Embryonic facial prominence (tissue), 1 donor: ENCODE data around the gene IRS4.

ENCODE experiments used
- DNase-seq: peaks from one replicate; pipeline ENCODE4 v3.0.0-alpha.2; 2016; ENCODE audit errors: extremely low spot score

The IRS4 gene

GRCh38 chrX:108736509-108737479, at the start of gene IRS4:
IRS4 (minus strand) TSS chrX:108736563.
- DNase-seq: no peak

DNA sequence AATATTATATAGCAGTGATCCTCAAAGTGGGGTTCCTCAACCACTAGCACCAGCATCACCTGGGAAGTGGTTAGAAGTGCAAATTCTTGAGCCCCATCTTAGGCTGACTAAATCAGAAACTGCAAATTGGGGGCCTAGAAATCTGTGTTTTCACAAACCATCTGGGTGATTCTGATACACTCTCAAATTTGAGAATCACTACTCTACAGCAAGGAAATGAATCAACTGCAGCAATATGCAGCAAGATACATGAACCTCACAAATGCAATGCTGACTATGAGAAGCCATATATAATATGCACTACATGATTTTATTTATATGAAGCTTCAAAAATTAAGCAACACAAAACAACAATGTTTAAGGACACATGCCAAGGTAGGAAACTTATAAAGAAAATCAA, 36.2 kb upstream of the IRS4 start:
- DNase-seq: no peak

- no peak for DNase-seq
Observed at GRCh38 chrX:108763559-108763958, 27.2 kb upstream of the IRS4 start.

DNA sequence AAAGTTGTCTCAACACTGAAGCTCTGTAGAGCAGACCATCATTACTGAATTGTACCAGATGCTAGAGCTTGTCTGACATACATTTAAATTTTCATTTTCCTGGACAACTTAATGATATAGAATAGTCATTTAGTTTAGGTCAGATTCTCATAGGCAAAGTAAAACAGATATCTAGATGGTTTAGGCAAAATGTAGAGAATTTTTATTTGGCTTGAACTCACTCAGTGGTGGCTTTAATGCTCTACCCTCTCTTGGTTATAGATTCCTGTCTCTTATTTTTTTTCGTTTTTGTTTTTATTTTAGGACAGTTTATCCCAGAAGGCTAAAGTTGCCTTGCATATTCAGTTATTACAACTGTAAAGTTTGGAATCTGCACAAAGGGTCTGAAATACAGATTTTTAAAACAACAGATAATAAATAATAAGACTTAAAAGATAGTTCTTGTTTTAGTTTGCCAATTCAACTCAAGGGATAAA, 4.0 kb upstream of the IRS4 start:
- no peak for DNase-seq

DNA sequence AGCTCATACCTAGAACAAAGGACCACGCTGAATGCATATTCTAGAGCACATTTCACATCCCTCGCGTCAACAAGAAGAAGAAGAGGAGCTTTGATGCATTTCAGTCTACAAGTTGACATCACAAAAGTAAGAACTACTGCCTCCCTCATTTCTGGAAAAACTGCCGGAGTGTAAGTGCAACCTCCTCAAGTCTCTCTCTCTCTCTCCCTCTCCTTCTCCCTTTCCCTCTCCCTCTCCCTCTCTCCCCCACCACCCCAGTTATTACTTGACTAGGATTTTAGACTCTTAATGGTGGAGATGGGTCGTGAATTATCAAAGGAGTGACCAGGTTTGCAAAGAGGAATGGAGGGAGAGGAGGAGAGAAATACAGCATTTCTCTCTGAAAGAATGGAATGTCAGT, 1.4 kb upstream of the IRS4 start:
- DNase-seq: no peak

GRCh38 chrX:108735679-108736508, 469 bp downstream of the IRS4 start:
- no peak for DNase-seq

DNA sequence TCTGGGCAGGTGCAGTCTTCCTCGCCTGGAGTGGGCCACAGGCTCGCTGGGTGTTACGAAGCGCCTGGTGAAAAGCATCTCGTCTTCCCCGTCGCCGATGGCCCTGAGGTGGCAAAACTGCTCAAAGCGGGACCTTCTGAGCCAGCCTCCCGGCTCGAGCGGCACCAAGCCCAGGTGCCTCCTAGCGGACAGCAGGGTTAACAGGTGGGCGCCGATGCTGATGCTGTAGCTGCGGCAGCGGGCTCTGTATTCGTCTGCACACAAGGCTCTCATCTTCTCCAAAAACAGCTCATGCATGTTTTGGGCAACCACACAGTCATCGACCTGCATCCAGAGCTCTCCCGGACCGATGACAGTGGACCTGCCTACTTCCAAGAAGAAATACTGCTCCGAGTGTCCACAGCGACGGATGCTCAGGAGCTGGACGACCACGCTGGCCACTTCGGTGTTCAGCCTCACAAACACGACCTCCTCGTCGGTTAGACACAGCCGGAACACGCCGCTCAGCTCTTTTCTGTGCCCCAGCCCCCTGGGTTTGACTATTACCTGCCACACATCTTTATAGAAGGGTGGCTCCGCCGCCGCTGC, 1.2 kb downstream of the IRS4 start:
- DNase-seq: no peak

- DNase-seq: no peak
Observed at GRCh38 chrX:108734426-108734825, 1.9 kb downstream of the IRS4 start.

GRCh38 chrX:108732630-108733321, 3.6 kb downstream of the IRS4 start:
- DNase-seq: no peak

DNA sequence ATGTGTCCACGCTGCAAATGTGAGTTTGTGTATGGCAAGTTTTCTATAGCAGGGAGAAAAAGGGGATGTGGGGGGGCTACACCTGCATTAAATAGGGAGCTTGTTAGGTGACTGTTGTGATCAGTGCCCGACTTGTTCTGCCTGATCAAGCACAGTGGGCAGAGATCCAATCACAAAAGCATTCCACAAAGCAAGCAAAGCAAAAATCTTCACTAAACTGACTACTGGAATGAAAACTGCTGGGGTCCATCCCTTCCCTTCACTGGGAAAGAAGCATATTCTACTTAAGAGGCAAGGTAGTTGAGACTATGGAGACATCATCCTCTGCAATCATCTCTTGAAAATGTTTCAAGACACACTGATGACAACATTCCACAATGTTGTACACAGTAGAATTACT, 5.2 kb downstream of the IRS4 start:
- no peak for DNase-seq

- DNase-seq: no peak
Observed at GRCh38 chrX:108726748-108727147, 9.6 kb downstream of the IRS4 start.

- DNase-seq: no peak
Observed at GRCh38 chrX:108722561-108722960, 13.8 kb downstream of the IRS4 start.

DNA sequence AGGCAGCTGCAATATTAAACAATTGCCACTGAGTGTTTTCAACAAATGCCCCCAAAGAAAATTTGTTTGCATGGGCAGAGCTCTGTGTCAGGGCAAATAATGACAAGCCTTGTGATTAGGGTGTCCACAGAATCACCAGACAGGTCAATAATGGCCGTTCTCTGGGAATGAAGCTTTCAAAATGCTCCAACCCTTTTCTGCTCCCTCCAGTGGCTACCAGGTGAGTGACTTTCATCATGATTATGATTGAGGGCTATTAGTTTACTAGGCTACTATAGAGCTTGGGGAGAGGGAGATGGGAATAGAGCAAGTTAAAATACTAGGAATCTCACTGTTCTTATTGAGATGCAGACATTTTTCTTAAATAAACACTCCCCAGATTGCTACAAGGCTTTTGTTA, 23.5 kb downstream of the IRS4 start:
- no peak for DNase-seq

DNA sequence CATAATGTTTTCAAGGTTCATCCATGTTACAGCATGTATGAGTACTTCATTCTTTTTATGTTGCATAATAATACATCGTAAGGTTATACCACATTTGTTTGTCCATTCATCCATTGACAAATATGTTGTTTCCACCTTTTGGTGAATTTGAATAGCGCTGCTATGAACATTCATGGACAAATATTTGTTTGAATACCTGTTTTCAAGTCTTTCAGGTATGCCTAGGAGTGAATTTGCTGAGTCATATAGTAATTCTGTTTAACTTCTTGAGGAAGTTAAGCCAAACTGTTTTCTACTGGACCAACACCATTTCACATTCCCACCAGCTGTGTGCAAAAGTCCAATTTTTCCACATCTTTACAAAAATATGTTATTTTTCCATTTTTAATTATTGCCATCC, 31.5 kb downstream of the IRS4 start:
- DNase-seq: no peak

DNA sequence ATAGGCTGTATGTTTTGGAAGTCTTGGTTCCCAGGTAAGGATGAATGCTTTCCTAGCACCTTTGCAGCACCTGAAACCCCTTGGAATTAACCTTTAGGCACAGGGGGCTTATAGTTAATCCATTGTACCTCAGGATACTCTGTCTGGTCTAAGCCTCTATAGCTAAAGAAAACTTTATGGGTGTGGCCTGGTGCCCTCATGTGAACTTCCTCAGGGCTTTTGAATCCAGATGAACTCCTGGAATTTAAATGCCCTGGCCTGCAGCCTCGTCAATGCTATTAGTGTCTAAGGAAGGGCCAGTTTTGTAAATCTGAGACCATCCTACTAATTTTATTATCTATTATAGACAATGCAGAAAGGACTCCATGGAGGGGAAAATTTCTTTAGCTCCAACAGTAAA, 33.8 kb downstream of the IRS4 start:
- DNase-seq: no peak

- DNase-seq: no peak
Observed at GRCh38 chrX:108701633-108702032, 34.7 kb downstream of the IRS4 start.

- no peak for DNase-seq
Observed at GRCh38 chrX:108699368-108699767, 37.0 kb downstream of the IRS4 start.

DNA sequence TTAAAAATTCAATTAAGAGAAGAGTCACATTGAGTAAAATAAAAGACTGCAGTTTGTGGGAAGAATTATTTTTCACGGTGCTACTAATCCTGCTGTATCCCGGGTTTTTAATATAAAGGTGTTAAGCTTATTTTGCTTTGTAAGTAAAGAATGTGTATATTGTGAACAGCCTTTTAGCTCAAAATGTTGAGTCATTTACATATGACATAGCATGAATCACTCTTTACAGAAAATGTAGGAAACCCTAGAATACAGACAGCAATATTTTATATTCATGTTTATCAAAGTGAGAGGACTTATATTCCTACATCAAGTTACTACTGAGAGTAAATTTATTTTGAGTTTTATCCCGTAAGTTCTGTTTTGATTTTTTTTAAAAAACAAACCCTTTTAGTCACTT, 39.7 kb downstream of the IRS4 start:
- no peak for DNase-seq
